PC-9 (cell line): Measurements from ENCODE around the gene MAGI2.

Experiments
- EZH2 ChIP-seq: fragments of 200-600 bp; sonication (generic); IDR thresholded peaks from 2 replicates; pipeline ENCODE4 v1.8.0; 2017; ENCODE audit warnings: antibody characterized with exemption, low read depth
- TF ChIP-seq, protein P1 (sequence below): fragments of 200-600 bp; sonication (generic); conservative IDR thresholded peaks from 2 replicates; pipeline ENCODE4 v1.6.1; 2017; ENCODE audit warnings: mixed run types, antibody characterized with exemption, mild to moderate bottlenecking, moderate library complexity

DNA sequence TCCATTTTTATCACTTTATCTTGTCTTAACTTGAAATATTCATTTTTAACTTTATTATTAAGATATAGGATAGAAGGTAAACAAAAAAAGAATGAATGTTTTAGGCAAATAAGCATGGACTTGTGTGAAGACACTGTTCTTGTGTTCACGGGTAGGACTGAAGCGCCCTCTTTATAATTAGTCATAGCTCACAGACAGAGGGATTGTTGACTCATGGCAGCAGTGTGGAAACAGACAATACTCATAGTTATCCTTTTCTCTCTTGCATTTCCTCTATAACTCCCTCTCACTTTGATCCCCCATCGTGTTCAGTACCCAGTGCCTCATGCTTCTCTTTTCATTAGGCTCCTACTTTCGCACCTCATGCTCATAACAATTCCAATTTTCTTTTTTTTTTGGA lies 923.1 kb downstream of the MAGI2 start:
- TF ChIP-seq EZH2: no peak
- TF ChIP-seq, protein P1, sequence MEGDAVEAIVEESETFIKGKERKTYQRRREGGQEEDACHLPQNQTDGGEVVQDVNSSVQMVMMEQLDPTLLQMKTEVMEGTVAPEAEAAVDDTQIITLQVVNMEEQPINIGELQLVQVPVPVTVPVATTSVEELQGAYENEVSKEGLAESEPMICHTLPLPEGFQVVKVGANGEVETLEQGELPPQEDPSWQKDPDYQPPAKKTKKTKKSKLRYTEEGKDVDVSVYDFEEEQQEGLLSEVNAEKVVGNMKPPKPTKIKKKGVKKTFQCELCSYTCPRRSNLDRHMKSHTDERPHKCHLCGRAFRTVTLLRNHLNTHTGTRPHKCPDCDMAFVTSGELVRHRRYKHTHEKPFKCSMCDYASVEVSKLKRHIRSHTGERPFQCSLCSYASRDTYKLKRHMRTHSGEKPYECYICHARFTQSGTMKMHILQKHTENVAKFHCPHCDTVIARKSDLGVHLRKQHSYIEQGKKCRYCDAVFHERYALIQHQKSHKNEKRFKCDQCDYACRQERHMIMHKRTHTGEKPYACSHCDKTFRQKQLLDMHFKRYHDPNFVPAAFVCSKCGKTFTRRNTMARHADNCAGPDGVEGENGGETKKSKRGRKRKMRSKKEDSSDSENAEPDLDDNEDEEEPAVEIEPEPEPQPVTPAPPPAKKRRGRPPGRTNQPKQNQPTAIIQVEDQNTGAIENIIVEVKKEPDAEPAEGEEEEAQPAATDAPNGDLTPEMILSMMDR: no peak
